GM21529 (cell line): ENCODE data around the gene OR14I1.

Experiments used
- ATAC-seq: cut with Tn5 transposase; IDR thresholded peaks from one replicate; pipeline ENCODE4 v1.9.1; 2021; ENCODE audit not compliant: unreplicated experiment

The OR14I1 gene

DNA sequence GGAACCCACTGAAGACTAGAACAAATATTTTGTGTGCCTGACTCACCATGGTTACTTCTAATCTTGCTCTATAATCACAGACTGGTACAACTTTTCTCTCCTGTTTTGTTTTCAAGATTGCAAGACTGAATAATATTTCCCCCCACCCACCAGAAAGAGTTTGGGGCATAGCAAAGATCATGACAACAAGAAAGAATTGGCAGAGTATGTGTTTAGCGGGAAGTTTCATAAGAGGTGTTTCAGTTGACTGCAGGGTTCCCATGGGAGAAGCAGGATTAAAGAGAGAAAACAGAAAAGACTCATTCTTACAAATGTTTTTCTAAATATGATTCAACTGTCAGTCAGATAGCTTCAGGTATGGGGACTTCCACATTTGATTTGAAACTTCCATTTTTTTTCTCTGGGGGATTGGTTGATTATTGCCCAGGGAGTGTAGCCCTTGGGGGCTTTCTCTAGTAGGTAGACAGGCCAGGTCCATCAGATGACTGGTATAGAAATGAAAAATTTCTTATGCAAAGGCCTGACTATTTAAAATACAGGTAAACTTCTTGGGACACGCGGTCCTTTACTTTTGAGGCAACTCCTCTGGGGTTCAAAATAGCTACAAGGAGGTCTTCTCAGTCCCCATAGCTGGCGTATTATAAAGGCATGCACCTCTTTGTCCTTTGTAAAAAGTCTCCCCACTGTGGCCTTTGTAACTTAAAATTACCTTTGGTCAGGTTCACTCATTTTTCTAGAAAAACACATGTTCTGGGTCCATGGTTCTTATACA lies 13.9 kb downstream of the OR14I1 start:
- peak; percentile 69 for ATAC-seq

DNA sequence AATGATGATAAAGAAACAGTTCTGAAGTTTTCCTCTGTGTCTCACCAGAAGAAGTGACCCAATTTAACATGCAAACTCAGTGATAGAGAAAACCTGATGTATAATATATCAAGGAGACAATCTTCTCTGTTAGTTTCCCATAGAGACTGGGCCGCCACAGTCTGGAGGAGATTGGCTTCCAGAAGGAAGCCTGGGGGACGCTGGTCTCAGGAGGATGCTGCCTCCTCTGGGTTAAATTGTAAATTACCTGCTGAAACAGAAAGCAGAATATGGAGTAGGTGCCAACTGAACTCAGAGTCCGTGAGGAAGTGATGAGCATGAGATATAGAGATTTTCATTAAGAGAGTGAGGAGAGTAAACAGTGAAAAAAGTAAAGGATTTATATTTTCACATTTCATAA lies 15.8 kb downstream of the OR14I1 start:
- ATAC-seq = peak; percentile 73

DNA sequence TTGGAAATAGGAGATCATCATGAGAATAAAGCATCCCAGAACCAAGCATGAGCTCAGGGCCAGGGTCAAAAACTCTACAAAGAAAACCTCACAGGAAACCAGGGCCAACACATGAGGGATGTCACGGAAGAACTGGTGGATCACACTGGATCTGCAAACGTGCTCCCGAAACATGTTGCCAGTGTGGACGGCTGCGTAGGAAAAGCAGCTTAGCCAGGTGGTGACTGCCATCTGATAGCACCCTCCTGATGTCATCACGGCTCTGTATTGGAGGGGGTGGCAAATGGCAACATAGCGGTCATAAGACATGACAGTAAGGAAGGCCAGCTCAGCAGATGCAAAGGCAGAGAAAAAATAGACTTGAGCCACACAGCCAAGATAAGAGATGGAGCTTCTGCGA lies 20.9 kb downstream of the OR14I1 start:
- no peak for ATAC-seq

DNA sequence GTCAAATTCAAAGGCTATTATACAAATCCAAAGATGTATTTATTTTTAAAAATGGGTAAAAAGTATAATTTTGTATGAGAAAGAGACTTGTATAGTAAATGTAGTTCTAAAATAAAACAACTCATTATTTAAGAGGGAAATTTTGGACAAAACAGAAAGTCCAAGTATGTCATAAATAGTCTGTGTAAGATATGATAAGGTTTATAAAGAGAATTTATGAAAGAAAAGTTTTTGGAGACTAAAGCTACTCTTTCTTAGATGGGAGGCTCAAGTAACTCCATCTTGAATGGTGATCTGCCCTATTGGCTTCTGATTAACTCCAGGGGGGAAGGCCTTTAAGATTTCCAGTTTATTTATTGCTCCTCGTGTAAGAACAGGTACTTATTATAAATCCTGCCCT lies 32.6 kb downstream of the OR14I1 start:
- ATAC-seq = no peak

DNA sequence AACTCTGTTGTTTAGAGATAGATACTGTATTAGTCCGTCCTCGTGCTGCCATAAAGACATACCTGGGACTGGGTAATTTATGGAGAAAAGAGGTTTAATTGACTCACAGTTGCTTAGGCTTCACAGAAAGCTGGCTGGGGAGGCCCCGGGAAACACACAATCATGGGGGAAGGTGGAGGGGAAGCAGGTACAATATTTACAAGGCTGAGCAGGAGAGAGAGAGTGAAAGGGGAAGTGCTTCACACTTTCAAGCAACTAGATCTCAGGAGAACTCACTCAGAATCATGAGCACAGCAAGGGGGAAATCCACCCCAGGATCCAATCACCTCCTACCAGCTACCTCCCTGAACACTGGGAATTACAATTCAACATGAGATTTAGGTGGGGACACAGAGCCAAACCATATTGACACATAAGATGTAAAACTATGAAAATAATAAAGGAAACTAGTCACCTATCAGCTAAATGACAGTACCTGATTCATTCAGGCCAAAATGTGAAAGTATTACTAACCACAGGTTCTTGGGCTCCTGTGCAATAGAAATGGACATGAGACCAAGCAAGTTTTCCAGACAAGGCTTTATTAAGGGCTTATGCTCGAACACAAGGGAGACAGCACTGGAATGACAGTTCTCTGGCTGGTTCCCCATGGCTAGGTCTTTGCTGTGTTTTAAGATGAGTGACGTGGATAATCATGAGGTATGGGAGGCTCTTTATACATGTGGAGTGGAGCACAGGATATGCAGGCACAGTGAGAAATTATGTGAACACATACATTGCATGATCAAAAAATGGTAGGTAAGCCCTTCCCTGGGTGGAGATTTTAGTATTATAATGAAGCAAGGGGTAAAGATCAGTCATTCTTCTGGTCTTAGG lies 38.9 kb downstream of the OR14I1 start:
- ATAC-seq = peak; percentile 98

DNA sequence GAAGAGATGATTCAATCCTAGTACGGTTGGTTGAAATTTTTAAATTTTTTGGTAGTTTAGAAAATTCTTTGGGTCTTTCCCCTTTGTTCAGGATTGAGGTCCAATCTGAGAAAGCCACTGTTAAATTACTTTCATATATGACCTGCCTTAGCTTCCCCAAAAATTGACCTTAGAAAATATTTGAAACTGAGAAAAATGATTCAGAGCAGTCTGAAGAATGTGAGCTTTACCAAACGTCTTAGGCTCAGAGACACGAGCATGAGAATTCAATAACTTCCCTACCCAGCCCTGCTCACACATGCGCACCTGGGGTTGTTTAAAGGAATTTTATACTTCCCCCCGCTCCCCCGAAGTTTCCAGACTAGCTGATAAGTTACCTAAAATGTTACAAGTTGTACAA lies 45.8 kb downstream of the OR14I1 start:
- peak; percentile 75 for ATAC-seq

DNA sequence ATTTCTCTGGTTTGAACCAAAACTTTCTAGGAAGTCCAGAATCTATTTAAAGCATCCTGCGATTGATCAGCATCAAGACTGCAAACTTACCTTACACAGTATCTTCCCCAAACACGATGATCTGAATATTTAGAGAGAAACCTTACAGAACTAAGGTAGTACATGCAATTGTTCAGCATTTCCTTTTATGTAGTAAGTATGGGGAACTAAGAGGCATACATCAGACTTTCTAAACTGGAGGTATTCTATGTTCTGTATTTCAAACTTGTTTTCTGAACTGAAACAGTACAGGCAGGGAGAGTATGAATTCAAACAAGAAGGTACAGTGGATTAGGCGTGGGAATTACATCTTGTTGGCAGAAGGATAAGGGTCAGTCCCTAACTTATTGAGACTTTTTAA lies 47.2 kb downstream of the OR14I1 start, which contains the start of gene OR2T27:
OR2T27 (minus strand) TSS at position 175 of the 400 bp plus-strand sequence. CDS start 4,644 bp downstream, outside the sequence.
- peak; percentile 60 for ATAC-seq
